ENCODE measurements around the gene MYH16.

MYH16 gene

DNA sequence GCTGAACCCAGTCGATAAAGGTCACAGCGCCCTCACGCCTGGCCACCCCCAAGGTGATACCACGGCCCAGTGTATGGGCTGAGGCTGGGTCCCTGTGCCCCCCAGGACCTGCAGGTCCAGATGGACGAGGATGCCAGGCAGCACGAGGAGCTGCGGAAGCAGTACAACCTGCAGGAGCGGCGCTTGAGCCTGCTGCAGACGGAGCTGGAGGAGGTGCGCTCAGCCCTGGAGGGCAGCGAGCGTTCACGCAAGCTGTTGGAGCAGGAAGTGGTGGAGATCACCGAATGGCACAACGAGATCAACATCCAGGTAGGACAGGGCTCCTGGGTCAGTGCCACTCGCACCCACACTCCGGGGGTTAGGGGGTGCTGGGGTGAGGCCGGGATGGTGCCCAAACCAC is 28.9 kb downstream of the MYH16 start:
- TF ChIP-seq Cebpa-rat (IDR thresholded peaks at IDR 0.05): no peak
- H3K9me3 ChIP-seq: no peaks in the 10 kb centered on the region
- no peaks in the 10 kb centered on the region for H3K27me3 ChIP-seq
- no peaks in the 10 kb centered on the region for H3K36me3 ChIP-seq
- H3K4me2 ChIP-seq: no peak overlapping the region
- no peak overlapping the region for H3K27ac ChIP-seq
- H3K4me3 ChIP-seq: no peak overlapping the region
- H3K9ac ChIP-seq: no peak overlapping the region; the same call in 1 of the 2 replicates
- H3K4me1 ChIP-seq: peaks cover 31% of the 10 kb centered on the region
- no peaks in the 10 kb centered on the region for H4K20me1 ChIP-seq

DNA sequence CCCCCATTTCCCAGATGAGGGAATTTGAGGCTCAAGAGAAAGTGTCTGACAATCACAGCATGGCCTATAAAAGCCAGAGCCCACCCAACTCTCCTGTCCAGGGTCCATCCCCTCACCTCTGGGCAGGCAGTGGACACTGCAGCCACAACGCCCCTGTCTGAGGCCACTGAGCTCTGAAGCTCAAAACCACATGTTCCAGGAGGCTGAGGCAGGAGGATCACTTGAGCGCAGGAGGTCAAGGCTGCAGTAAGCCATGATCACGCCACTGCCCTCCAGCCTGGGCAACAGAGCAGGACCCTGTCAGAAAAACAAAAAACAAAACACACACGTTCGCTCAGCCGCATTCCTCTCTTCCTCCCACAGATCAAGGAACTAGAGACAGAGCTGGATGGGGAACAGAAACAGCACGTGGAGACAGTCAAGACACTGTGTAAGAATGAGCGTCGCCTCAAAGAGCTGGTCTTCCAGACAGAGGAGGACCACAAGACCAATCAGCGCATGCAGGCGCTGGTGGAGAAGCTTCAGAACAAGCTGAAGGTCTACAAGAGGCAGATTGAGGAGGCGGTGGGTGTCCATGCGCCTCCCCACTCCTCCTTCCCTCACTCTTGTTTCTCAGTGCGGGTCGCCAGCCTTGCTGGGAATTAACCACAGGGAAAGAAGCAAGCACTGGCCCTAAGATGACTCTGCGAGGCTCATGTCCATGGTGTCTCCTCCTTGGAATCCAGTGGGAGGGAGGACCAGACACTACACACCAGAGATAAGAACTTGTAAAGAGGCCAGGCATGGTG is 33.0 kb downstream of the MYH16 start:
- H3K36me3 ChIP-seq: no peaks in the 10 kb centered on the region
- H3K4me2 ChIP-seq: peak overlapping the region; percentile 77; the same call in 1 of the 2 replicates
- peaks cover 57% of the 10 kb centered on the region for H3K4me1 ChIP-seq
- no peaks in the 10 kb centered on the region for H4K20me1 ChIP-seq
- TF ChIP-seq Cebpa-rat (IDR thresholded peaks at IDR 0.05): no peak
- H3K9ac ChIP-seq: no peak overlapping the region
- H3K27ac ChIP-seq: no peak overlapping the region
- peaks cover 17% of the 10 kb centered on the region for H3K9me3 ChIP-seq
- no peak overlapping the region for H3K4me3 ChIP-seq
- H3K27me3 ChIP-seq: no peaks in the 10 kb centered on the region

DNA sequence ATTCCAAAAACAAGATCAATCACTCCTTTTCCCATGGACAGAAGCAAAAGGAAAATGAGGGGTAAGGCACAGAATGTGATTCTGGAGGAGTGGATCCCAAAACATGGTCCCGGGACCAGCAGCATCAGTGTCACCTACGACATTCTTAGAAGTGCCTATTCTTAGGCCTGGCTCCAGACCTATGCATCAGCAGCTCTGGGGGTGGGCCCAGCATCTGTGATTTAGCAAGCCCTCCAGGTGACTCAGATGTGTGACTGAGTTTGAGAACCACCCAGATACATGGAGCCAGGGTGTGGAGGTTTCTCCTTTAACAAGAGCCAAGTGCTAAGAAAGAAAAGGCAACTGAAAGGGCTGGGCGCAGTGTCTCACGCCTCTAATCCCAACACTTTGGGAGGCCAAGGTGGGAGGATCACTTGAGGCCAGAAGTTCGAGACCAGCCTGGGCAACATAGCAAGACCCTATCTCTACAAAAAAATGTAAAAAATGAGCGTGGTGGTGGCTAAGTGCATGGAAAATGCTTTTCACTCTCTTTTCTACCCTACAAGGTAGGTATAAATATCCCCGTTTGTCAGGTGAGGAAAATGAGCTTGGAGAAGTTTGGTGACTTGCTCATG is 35.9 kb downstream of the MYH16 start:
- Histone ChIP-seq H3K4me3 (no peak overlapping the region), H3K27ac (peak overlapping the region; percentile 23; the same call in 1 of the 2 replicates), H3K4me1 (peaks cover 51% of the 10 kb centered on the region), H3K9me3 (peaks cover 17% of the 10 kb centered on the region), H3K36me3 (no peaks in the 10 kb centered on the region), H3K4me2 (peak overlapping the region; percentile 77), H3K9ac (no peak overlapping the region), H3K27me3 (no peaks in the 10 kb centered on the region), H4K20me1 (no peaks in the 10 kb centered on the region)
- TF ChIP-seq Cebpa-rat (IDR thresholded peaks at IDR 0.05): no peak

DNA sequence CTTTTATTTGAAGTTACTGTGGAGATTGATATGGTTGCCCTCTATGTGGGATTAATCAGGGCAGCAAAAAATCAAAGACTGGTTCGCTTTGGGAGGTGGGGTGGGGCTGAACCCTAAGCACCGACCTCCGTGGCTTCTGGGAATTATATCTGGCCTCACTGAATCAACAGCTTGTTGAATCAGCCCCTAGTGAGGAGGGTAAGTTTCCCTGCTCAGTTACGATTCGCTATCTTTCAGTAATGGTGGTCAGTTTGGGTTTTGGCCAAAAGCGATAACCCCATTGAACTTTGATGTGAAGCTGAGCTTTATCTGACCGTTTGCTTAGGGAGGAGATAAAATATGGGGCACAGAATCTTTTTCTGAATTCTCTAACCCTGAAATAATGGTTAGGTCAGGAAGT is 36.5 kb downstream of the MYH16 start:
- H4K20me1 ChIP-seq: no peaks in the 10 kb centered on the region
- peaks cover 17% of the 10 kb centered on the region for H3K9me3 ChIP-seq
- no peaks in the 10 kb centered on the region for H3K36me3 ChIP-seq
- no peak overlapping the region for H3K27ac ChIP-seq
- H3K4me3 ChIP-seq: no peak overlapping the region
- TF ChIP-seq Cebpa-rat (IDR thresholded peaks at IDR 0.05): no peak
- no peak overlapping the region for H3K4me2 ChIP-seq
- no peak overlapping the region for H3K9ac ChIP-seq
- H3K27me3 ChIP-seq: no peaks in the 10 kb centered on the region
- peaks cover 51% of the 10 kb centered on the region for H3K4me1 ChIP-seq

DNA sequence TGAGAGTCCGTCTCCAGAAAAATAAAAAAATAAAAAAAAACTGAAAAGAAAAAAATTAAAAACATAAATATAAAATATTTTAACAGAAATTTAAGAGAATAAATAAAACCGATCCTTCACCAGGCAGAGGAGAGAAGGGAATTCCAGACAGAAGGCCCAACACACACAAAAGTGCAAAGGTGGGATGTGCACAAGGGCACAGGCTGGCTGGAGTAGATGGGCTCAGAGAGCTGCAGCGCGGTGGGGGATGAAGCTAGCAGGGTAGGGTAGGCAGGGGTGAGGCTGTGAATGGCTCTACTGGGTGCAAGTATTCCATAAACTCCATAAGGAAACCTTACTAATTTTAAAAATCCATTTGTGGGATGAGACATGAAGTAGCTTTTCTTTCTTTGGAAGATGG is 37.4 kb downstream of the MYH16 start:
- Histone ChIP-seq H3K4me1 (peaks cover 51% of the 10 kb centered on the region), H3K27ac (no peak overlapping the region), H3K36me3 (no peaks in the 10 kb centered on the region), H3K4me2 (no peak overlapping the region), H4K20me1 (no peaks in the 10 kb centered on the region), H3K27me3 (no peaks in the 10 kb centered on the region), H3K9me3 (peaks cover 17% of the 10 kb centered on the region), H3K9ac (no peak overlapping the region), H3K4me3 (no peak overlapping the region)
- no peak for TF ChIP-seq Cebpa-rat (IDR thresholded peaks at IDR 0.05)

DNA sequence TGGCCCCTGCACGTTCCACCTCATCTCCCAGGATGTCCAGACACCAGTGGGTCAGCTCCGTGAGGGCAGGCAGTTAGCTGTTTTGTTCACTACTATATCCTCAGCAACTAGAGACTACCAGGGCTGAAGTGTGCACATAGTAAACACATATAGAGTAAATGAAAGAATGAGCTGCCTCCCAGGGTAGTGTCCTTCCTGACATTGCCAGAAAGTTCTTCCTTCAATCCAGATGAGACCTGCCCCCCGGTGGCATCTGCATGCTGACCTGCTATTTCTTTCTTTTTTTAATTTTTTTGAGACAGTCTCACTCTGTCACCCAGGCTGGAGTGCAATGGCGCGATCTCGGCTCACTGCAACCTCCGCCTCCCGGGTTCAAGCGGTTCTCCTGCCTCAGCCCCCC is 39.1 kb downstream of the MYH16 start:
- no peak overlapping the region for H3K27ac ChIP-seq
- no peaks in the 10 kb centered on the region for H3K27me3 ChIP-seq
- H3K4me1 ChIP-seq: peaks cover 36% of the 10 kb centered on the region
- no peaks in the 10 kb centered on the region for H4K20me1 ChIP-seq
- H3K4me2 ChIP-seq: no peak overlapping the region
- H3K4me3 ChIP-seq: no peak overlapping the region
- H3K9ac ChIP-seq: no peak overlapping the region
- peaks cover 17% of the 10 kb centered on the region for H3K9me3 ChIP-seq
- TF ChIP-seq Cebpa-rat (IDR thresholded peaks at IDR 0.05): no peak
- no peaks in the 10 kb centered on the region for H3K36me3 ChIP-seq

DNA sequence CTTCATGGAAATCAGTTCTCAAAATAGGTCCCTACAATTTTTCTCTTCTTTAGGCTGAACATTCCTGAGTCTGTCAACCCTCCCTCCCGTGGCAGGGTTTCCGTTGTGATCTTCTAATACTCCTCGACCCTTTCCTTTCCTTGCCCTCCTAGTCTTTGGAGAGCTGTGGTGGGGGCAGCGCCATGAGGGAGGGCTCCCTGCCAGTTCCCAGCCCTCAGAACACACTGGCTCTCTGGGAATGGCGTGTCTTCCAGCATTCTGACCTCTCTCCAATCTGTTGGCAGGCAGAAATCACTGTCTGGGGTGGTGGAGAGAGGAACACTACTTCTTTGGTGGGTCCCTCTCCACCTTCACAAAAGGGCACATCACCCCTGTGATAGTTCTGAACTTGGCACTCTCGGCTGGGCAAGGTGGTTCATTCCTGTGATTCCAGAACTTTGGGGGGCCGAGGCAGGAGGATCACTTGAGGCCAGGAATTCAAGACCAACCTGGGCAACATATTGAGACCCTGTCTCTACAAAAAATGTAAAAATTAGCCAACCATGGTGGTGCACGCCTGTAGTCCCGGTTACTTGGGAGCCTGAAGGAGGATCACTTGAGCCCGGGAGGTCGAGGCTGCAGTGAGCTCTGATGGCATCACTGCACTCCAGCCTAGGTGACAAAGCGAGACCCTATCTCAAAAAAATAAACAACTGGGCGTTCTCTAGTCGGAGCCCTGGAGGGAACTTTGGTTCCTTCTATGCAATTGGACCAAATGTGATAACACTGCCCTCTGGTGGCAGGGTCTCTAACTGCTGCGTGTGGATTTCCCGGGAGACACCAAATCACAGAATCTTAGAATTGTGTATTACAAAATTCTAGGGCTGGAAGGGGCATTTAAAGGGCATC is 39.9 kb downstream of the MYH16 start:
- H3K4me2 ChIP-seq: peak overlapping the region; percentile 12; the same call in 1 of the 2 replicates

DNA sequence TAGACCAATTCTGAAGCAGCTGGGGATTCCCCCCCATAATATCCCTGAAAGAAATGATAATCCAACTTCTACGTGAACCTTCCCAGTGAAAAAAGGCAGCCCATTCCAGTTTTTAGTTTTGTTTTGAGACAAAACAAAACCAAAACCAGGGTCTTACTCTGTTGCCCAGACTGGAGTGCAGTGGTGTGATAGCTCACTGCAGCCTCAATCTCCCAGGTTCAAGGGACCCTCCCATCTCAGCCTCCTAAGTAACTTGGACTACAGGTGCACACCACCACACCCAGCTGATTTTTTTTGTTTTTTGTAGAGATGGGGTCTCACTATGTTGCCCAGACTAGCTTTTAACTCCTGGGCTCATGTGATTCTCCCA is 40.5 kb downstream of the MYH16 start:
- Histone ChIP-seq H3K9ac (no peak overlapping the region; the same call in 1 of the 2 replicates), H4K20me1 (no peaks in the 10 kb centered on the region), H3K27ac (no peak overlapping the region), H3K4me2 (no peak overlapping the region), H3K4me3 (no peak overlapping the region), H3K4me1 (peaks cover 21% of the 10 kb centered on the region), H3K9me3 (peaks cover 17% of the 10 kb centered on the region), H3K27me3 (no peaks in the 10 kb centered on the region), H3K36me3 (no peaks in the 10 kb centered on the region)
- no peak for TF ChIP-seq Cebpa-rat (IDR thresholded peaks at IDR 0.05)

More for the DNA sequence above, 39.9 kb downstream of the MYH16 start:
- peaks cover 27% of the 10 kb centered on the region for H3K4me1 ChIP-seq
- no peak overlapping the region for H3K4me3 ChIP-seq
- peak overlapping the region; percentile 11; the same call in 1 of the 2 replicates for H3K27ac ChIP-seq
- no peak overlapping the region; the same call in 1 of the 2 replicates for H3K9ac ChIP-seq
- no peak for TF ChIP-seq Cebpa-rat (IDR thresholded peaks at IDR 0.05)
- no peaks in the 10 kb centered on the region for H4K20me1 ChIP-seq
- no peaks in the 10 kb centered on the region for H3K27me3 ChIP-seq
- H3K36me3 ChIP-seq: no peaks in the 10 kb centered on the region
- peaks cover 17% of the 10 kb centered on the region for H3K9me3 ChIP-seq

DNA sequence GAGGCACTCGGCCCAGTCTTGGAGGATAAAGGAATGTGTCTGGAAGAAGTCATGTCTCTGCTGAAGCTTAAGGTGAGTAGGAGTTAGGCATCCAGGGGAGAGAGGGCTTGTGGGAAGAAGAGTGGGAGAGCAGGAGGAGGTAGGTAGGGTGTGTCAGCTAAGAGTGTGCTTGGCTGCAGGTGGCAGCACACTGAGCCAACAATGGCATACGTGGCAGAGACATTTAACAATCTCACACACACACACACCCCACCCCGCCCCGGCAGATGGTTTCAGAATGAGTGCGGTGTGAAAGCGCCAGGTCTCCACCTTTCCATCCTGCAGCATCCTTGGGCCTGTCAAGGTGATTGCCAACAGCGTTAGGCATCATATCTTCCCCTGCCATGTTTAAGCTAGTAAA is 41.9 kb downstream of the MYH16 start:
- no peak overlapping the region for H3K4me2 ChIP-seq
- H4K20me1 ChIP-seq: no peaks in the 10 kb centered on the region
- no peak overlapping the region for H3K4me3 ChIP-seq
- no peak for TF ChIP-seq Cebpa-rat (IDR thresholded peaks at IDR 0.05)
- H3K9ac ChIP-seq: no peak overlapping the region
- no peaks in the 10 kb centered on the region for H3K36me3 ChIP-seq
- H3K27me3 ChIP-seq: no peaks in the 10 kb centered on the region
- peaks cover 11% of the 10 kb centered on the region for H3K9me3 ChIP-seq
- H3K4me1 ChIP-seq: peaks cover 12% of the 10 kb centered on the region
- no peak overlapping the region for H3K27ac ChIP-seq
